GM19468 (cell line): ENCODE data around the gene CDSN.
"Not testable (repeated sequence)": the region's sequence is repeated elsewhere in the genome, so short reads cannot be mapped to it uniquely, and the experiment has no call there.

Source experiments
- ATAC-seq: cut with Tn5 transposase; IDR thresholded peaks from one replicate; pipeline ENCODE4 v1.9.1; 2021; ENCODE audit warnings: mild to moderate bottlenecking, moderate library complexity, moderate number of reproducible peaks; ENCODE audit not compliant: unreplicated experiment; ENCODE audit errors: extremely low read depth

Gene CDSN

GRCh38 chr6:31120151-31120915, at the start of gene CDSN:
TSS of gene CDSN (minus strand) at chr6:31120446. CDS start at chr6:31120419, 27 bp downstream.
- no peak for ATAC-seq

DNA sequence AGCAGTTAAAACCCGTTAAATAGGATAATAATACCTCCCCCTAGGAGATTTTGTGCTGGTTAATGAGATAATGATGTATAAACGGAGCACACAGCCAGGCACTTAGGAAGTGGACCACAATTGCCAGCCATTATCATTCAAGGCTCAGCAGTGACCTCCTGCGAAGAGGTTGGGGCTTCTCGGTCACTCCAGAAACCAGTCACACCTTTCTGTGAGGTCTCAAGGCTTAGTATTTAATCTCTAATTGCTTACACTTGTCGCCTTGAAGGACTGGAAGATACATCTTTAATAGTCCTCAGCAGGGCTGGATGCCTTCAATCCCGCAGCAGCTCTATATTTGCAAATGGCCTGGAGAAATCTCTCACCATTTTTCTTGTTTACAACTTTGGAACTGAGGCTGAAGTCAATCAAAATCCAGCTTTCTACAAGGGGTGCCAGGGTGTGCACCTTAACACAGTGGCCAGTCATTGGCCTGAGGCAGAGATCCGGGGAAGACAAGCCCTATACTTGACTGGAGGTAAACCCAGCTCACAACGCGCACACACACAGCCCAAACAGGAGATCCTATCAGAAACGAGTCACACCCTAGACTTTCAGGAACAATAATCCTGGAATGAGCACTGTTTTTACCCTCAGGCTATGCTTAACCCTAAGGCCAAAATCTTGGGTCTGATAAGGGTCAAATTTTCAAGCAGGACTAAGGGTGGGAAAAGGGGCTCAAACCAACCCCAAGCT, 49.0 kb upstream of the CDSN start:
- ATAC-seq = no peak

DNA sequence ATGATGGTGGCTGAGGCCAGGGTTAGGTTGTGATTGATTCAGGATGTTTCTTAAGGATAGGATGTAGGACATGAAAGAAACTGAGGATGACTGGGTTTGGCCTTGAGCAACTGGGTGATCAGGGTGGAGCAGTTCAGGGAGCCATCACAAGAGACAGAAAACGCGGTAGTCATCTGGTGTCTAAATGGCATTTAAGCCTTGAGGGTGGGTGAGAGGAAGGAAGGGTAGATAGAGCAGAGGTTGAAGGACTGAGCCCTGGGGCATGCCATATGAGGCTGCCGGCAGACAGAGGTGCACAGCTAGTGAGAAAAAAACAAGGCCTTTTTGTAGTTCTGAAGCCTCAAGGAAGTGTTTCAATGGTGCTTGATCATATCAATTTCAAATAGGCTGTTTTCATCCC, 48.4 kb upstream of the CDSN start:
- no peak for ATAC-seq

GRCh38 chr6:31165986-31166385, 45.7 kb upstream of the CDSN start:
- ATAC-seq = no peak

DNA sequence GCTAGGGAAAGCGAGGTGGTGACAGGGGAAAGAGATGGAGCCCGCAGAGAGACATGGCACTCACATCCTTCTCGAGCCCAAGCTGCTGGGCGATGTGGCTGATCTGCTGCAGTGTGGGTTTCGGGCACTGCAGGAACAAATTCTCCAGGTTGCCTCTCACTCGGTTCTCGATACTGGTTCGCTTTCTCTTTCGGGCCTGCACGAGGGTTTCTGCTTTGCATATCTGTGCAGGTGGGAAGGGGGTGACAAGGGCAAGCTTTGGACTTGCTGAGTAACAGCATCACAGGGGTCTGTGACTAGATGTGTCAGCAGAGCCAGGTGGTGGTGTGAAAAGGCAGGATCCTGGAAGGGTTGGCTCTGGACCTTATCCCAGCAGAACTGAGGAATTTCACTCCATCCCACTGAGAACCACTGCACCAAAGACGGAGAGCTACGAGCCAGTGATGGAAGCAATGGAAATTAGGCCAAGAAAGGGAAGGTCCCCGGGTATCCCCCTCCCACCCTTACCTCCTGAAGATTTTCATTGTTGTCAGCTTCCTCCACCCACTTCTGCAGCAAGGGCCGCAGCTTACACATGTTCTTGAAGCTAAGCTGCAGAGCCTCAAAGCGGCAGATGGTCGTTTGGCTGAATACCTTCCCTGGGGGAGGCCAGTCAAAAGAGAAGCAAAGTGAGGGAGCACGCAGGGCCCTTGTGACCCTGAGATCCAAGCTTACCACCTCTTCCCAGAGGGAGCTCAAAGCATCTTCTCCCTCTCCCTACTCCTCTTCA, 45.0 kb upstream of the CDSN start:
- ATAC-seq = peak; percentile 36

DNA sequence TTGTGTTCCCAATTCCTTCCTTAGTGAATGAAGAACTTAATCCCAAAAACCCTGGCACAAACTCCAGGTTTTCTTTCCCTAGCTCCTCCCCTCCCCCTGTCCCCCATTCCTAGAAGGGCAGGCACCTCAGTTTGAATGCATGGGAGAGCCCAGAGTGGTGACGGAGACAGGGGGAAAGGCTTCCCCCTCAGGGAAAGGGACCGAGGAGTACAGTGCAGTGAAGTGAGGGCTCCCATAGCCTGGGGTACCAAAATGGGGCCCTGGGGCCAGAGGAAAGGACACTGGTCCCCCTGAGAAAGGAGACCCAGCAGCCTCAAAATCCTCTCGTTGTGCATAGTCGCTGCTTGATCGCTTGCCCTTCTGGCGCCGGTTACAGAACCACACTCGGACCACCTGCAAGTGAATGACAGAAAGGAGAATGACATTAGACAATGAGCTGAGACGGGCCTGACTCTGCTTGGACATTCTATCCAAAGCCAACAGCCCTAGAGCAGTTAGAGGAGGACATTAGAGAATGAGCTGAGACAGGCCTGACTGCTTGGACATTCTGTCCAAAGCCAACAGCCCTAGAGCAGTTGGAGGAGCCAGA, 44.3 kb upstream of the CDSN start:
- not testable (repeated sequence) for ATAC-seq

GRCh38 chr6:31163922-31164321, 43.7 kb upstream of the CDSN start:
- no peak for ATAC-seq

GRCh38 chr6:31162463-31163165, 42.4 kb upstream of the CDSN start:
- no peak for ATAC-seq

DNA sequence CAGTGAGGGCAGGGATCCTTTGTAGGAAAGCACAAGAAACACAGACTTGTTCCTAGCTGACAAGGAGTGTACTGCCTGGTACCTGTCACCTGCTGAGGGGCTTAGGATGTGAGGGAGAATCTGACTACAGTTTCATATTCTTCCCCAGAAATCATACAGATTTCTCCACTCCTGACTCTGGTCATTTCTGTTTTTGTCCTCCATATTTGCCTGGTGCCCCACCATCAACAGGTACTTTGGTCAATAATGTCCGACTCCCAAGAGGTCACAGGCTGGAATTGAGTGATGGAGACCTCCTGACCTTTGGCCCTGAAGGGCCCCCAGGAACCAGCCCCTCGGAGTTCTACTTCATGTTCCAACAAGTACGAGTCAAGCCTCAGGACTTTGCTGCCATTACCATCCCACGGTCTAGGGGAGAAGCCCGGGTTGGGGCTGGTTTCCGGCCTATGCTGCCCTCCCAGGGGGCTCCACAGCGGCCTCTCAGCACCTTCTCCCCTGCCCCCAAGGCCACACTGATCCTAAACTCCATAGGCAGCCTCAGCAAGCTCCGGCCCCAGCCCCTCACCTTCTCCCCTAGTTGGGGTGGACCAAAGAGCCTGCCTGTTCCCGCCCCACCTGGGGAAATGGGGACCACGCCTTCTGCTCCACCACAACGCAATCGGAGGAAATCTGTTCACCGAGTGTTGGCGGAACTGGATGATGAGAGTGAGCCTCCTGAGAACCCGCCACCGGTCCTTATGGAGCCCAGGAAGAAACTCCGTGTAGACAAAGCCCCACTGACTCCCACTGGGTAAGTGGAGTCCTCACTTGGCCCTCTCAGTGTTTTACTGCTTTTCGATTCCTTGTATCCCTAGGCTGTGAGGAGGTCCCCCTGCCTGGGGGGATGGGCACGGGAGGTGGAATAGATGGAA, 41.2 kb upstream of the CDSN start:
- no peak for ATAC-seq

GRCh38 chr6:31158863-31159855, 38.9 kb upstream of the CDSN start:
- ATAC-seq = no peak

GRCh38 chr6:31158140-31158862, 38.1 kb upstream of the CDSN start, which contains the start of gene TCF19:
TSS of gene TCF19 (plus strand) at chr6:31158589. CDS start at chr6:31159470, 881 bp downstream.
- peak; percentile 89 for ATAC-seq

GRCh38 chr6:31157513-31158139, 37.4 kb upstream of the CDSN start, which contains the start of gene CCHCR1:
TSS of gene CCHCR1 (minus strand) at chr6:31157802. CDS start at chr6:31157600, 202 bp downstream.
- no peak for ATAC-seq

- ATAC-seq = no peak
Measured at GRCh38 chr6:31156641-31157040, 36.4 kb upstream of the CDSN start.

- ATAC-seq = no peak
Measured at GRCh38 chr6:31154436-31154835, 34.2 kb upstream of the CDSN start.

DNA sequence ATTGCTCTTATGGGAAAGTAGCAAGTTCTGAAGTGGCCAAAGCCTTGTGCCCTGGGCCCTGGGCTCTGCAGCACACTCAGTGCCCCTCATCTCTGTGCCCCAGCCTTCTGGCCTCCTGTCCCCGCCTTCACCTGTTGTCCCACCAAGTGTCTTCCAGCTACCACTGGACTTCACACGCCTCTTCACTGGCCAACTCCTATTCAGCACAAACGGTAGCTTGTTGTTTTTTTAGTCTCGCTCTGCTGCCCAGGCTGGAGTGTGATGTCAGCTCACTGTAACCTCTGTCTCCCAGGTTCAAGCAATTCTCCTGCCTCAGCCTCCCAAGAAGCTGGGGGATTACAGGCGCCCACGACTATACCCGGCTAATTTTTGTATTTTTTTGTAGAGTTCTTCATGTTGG, 32.5 kb upstream of the CDSN start:
- ATAC-seq = no peak

DNA sequence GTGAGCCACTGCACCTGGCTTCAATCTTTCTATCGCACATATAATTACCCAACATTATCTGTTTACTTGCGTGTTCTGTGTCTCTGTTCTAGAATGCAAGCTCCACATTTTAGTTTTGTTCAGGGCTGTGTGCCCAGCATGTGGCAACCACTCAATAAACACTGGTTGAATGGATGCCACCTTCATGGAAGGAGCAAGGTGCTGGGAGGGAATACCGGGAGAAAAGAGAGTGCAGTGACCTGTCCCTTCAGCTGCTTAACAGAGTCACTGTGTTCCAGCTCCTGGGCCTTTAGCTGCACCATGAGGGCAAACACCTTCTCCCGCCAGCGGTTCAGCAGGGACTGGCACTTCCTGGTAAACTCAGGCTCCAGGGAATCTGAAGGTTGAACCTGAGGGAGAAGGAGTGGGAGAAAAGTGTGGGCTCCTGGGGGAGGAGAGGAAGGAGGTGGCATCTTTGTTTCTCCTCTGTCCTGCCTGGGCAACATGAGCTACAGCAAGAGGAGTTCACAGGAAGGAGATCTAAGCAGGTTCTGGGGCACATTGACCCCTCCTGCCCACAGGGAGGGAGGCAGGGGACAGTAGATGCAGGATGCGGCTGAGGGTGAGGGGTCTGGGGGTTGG, 29.7 kb upstream of the CDSN start:
- no peak for ATAC-seq
